ENCODE data around the gene MLST8.

The MLST8 gene

DNA sequence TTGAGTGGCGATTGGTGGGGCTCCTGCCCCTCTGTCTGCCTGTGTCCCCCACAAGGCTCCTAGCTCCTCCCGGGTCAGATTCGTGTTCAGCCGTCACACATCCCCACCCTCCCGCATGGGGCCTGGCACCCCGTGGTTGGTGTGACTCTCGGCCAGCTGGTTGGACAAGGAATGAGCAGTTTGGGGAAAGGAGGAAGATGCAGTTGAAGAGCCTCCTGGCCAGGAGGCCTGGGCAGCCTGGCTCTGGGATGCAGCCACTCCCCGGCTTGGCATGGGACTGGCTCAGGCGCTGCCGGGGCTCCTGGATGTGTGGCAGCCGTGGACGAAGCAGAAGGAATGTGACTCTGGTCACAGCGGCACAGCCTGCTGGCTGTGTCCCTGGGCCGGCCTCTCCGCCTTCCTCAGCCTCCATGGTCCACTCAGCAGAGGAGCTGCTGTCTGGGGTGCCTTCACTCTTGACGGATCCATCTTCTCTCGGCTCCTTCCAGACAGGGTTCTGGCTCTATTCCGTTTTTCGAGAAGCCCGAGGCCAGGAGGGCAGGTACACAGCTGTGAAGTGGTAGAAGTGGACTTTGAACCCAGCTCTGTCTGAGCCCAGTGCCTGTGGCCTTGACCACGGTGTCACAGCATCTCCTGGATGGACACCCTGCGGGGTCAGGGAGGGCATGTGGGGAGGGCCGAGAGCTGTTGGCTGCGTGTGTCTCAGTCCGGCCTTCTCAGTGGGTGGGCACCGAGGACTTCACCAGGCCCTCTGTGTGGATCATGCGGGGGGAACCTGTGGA is 47.6 kb upstream of the MLST8 start:
- Histone ChIP-seq H2BK5ac (ENCODE audit: low read depth, low read length, poor library complexity, severe bottlenecking) (no peak overlapping the region), H3K79me1 (replicated peaks; ENCODE audit: low read length, poor library complexity, severe bottlenecking) (no peaks in the 10 kb centered on the region), H3K18ac (ENCODE audit: low read depth in 1 of 2, low read length in 2 of 2) (no peak overlapping the region), H3K27ac (ENCODE audit: low read length, poor library complexity, severe bottlenecking) (peak overlapping the region; percentile 77), H3K27me3 (ENCODE audit: control insufficient read depth in 1 of 2, insufficient read depth in 1 of 2, low read length in 2 of 2) (no peaks in the 10 kb centered on the region), H4K91ac (ENCODE audit: low read length) (peak overlapping the region; percentile 45), H3K4me1 (ENCODE audit: control insufficient read depth, insufficient read depth, low read depth, low read length) (peaks cover 68% of the 10 kb centered on the region), H3K4me2 (ENCODE audit: low read length, poor library complexity, severe bottlenecking) (peak overlapping the region; percentile 89), H3K4me3 (ENCODE audit: insufficient read depth in 1 of 2, low read depth in 1 of 2, low read length in 2 of 2) (peak overlapping the region in 1 of 2 experiments; percentile 95), H3K36me3 (ENCODE audit: control insufficient read depth in 1 of 2, insufficient read depth in 2 of 2, low read depth in 1 of 2, low read length in 2 of 2) (peaks cover 15 to 43% of the 10 kb centered on the region in 2 experiments), H3K23ac (ENCODE audit: low read length in 2 of 2) (peak overlapping the region in 1 of 2 experiments; percentile 52), H4K8ac (ENCODE audit: low read length) (peak overlapping the region; percentile 39), H2AFZ (ENCODE audit: low read depth, low read length) (no peak overlapping the region), H3K14ac (ENCODE audit: low read length in 2 of 2) (no peak overlapping the region), H3K9me3 (ENCODE audit: control insufficient read depth, low read length) (no peaks in the 10 kb centered on the region), H2BK120ac (ENCODE audit: low read depth, low read length) (no peak overlapping the region), H3K4ac (ENCODE audit: low read depth in 1 of 2, low read length in 2 of 2) (no peak overlapping the region), H2BK15ac (ENCODE audit: low read depth, poor library complexity, severe bottlenecking) (no peak overlapping the region), H3K9ac (ENCODE audit: low read length) (peak overlapping the region; percentile 98), H2AK5ac (ENCODE audit: low read length, severe bottlenecking) (peak overlapping the region; percentile 36), H2BK12ac (ENCODE audit: low read length in 2 of 2) (peak overlapping the region; percentile 4 to 9)
- no peak for DNase-seq
- WGBS, result 95% methylated on average over 27 of the region's 27 CpGs

- Histone ChIP-seq H3K79me1 (replicated peaks; ENCODE audit: low read length, poor library complexity, severe bottlenecking) (no peaks in the 10 kb centered on the region), H3K27me3 (ENCODE audit: control insufficient read depth in 1 of 2, insufficient read depth in 1 of 2, low read length in 2 of 2) (no peaks in the 10 kb centered on the region), H3K9me3 (ENCODE audit: control insufficient read depth, low read length) (no peaks in the 10 kb centered on the region), H2AFZ (ENCODE audit: low read depth, low read length) (no peak overlapping the region), H3K4me1 (ENCODE audit: control insufficient read depth, insufficient read depth, low read depth, low read length) (peaks cover 69% of the 10 kb centered on the region), H3K18ac (ENCODE audit: low read depth in 1 of 2, low read length in 2 of 2) (no peak overlapping the region), H3K4me3 (ENCODE audit: insufficient read depth in 1 of 2, low read depth in 1 of 2, low read length in 2 of 2) (peak overlapping the region in 1 of 2 experiments; percentile 95), H3K4me2 (ENCODE audit: low read length, poor library complexity, severe bottlenecking) (no peak overlapping the region), H2BK120ac (ENCODE audit: low read depth, low read length) (no peak overlapping the region), H3K27ac (ENCODE audit: low read length, poor library complexity, severe bottlenecking) (no peak overlapping the region), H4K8ac (ENCODE audit: low read length) (no peak overlapping the region), H3K9ac (ENCODE audit: low read length) (peak overlapping the region; percentile 98), H2BK15ac (ENCODE audit: low read depth, poor library complexity, severe bottlenecking) (no peak overlapping the region), H2BK12ac (ENCODE audit: low read length in 2 of 2) (no peak overlapping the region), H4K91ac (ENCODE audit: low read length) (no peak overlapping the region), H3K23ac (ENCODE audit: low read length in 2 of 2) (no peak overlapping the region), H3K14ac (ENCODE audit: low read length in 2 of 2) (peak overlapping the region in 1 of 2 experiments; percentile 9), H3K4ac (ENCODE audit: low read depth in 1 of 2, low read length in 2 of 2) (no peak overlapping the region), H2BK5ac (ENCODE audit: low read depth, low read length, poor library complexity, severe bottlenecking) (no peak overlapping the region), H2AK5ac (ENCODE audit: low read length, severe bottlenecking) (no peak overlapping the region), H3K36me3 (ENCODE audit: control insufficient read depth in 1 of 2, insufficient read depth in 2 of 2, low read depth in 1 of 2, low read length in 2 of 2) (peaks cover 12 to 39% of the 10 kb centered on the region in 2 experiments)
- no peak for DNase-seq
- WGBS, result 94% methylated on average over 15 of the region's 15 CpGs
Observed at GRCh38 chr16:2158262-2158638, 47.0 kb upstream of the MLST8 start.

DNA sequence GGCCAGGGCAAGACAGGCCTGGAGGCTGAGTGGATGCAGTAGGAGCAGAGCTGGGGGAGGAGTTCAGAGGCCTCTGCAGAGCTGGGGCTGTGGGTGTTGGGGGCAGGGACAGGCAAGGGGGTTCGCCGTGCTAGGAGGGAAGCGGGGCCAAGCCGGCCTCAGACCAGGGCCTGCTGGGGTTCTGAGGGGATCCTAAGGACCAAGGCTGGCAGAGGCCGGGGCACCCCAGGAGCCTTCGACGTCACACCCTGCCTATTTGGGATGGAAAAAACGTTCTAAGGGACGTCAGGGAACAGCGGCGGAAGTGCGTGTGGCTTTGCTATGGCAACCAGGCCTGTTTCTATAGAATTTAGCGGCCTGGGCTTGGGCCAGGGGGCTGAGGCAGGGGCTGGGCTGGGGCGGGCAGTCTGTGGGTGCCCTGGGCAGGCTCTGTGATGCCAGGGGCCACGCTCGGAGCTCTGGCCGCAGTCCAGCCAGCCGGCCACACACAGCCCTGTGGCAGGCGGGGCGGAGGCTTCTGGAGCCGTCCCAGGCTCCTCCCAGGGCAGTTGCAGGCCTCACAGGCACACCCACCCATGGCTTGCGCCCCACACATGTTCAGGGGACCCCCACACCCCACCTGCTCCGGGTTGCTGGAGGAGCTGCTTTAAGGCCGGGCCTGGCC is 45.9 kb upstream of the MLST8 start:
- no peak overlapping the region for H2BK120ac ChIP-seq (ENCODE audit: low read depth, low read length)
- H3K9ac ChIP-seq (ENCODE audit: low read length), result peak overlapping the region; percentile 98
- H4K91ac ChIP-seq (ENCODE audit: low read length), result peak overlapping the region; percentile 3
- H3K79me1 ChIP-seq (replicated peaks; ENCODE audit: low read length, poor library complexity, severe bottlenecking), result no peaks in the 10 kb centered on the region
- no peak overlapping the region for H3K4ac ChIP-seq (ENCODE audit: low read depth in 1 of 2, low read length in 2 of 2)
- H2AK5ac ChIP-seq (ENCODE audit: low read length, severe bottlenecking), result peak overlapping the region; percentile 66
- no peak overlapping the region for H2AFZ ChIP-seq (ENCODE audit: low read depth, low read length)
- H3K23ac ChIP-seq (ENCODE audit: low read length in 2 of 2), result peak overlapping the region in 1 of 2 experiments; percentile 19
- peaks cover 76% of the 10 kb centered on the region for H3K4me1 ChIP-seq (ENCODE audit: control insufficient read depth, insufficient read depth, low read depth, low read length)
- peak overlapping the region; percentile 42 for H4K8ac ChIP-seq (ENCODE audit: low read length)
- no peak overlapping the region for H3K14ac ChIP-seq (ENCODE audit: low read length in 2 of 2)
- no peak overlapping the region for H3K18ac ChIP-seq (ENCODE audit: low read depth in 1 of 2, low read length in 2 of 2)
- no peaks in the 10 kb centered on the region for H3K27me3 ChIP-seq (ENCODE audit: control insufficient read depth in 1 of 2, insufficient read depth in 1 of 2, low read length in 2 of 2)
- peak overlapping the region in 1 of 2 experiments; percentile 1 for H2BK12ac ChIP-seq (ENCODE audit: low read length in 2 of 2)
- no peak for DNase-seq
- H3K4me2 ChIP-seq (ENCODE audit: low read length, poor library complexity, severe bottlenecking), result peak overlapping the region; percentile 12
- peak overlapping the region; percentile 22 for H3K27ac ChIP-seq (ENCODE audit: low read length, poor library complexity, severe bottlenecking)
- no peak overlapping the region for H2BK5ac ChIP-seq (ENCODE audit: low read depth, low read length, poor library complexity, severe bottlenecking)
- peaks cover 3 to 39% of the 10 kb centered on the region in 2 experiments for H3K36me3 ChIP-seq (ENCODE audit: control insufficient read depth in 1 of 2, insufficient read depth in 2 of 2, low read depth in 1 of 2, low read length in 2 of 2)
- H3K4me3 ChIP-seq (ENCODE audit: insufficient read depth in 1 of 2, low read depth in 1 of 2, low read length in 2 of 2), result peak overlapping the region in 1 of 2 experiments; percentile 47
- 89% methylated on average over 24 of the region's 24 CpGs for WGBS
- H2BK15ac ChIP-seq (ENCODE audit: low read depth, poor library complexity, severe bottlenecking), result peak overlapping the region; percentile 12
- H3K9me3 ChIP-seq (ENCODE audit: control insufficient read depth, low read length), result no peaks in the 10 kb centered on the region

GRCh38 chr16:2160915-2161551 is 44.2 kb upstream of the MLST8 start:
- Histone ChIP-seq H3K23ac (ENCODE audit: low read length in 2 of 2) (no peak overlapping the region), H3K4me3 (ENCODE audit: insufficient read depth in 1 of 2, low read depth in 1 of 2, low read length in 2 of 2) (peak overlapping the region in 1 of 2 experiments; percentile 18), H3K18ac (ENCODE audit: low read depth in 1 of 2, low read length in 2 of 2) (no peak overlapping the region), H3K9me3 (ENCODE audit: control insufficient read depth, low read length) (no peaks in the 10 kb centered on the region), H3K4me1 (ENCODE audit: control insufficient read depth, insufficient read depth, low read depth, low read length) (peaks cover 76% of the 10 kb centered on the region), H2BK12ac (ENCODE audit: low read length in 2 of 2) (no peak overlapping the region), H3K4ac (ENCODE audit: low read depth in 1 of 2, low read length in 2 of 2) (no peak overlapping the region), H4K8ac (ENCODE audit: low read length) (no peak overlapping the region), H3K14ac (ENCODE audit: low read length in 2 of 2) (no peak overlapping the region), H3K36me3 (ENCODE audit: control insufficient read depth in 1 of 2, insufficient read depth in 2 of 2, low read depth in 1 of 2, low read length in 2 of 2) (peaks cover 9 to 51% of the 10 kb centered on the region in 2 experiments), H2BK15ac (ENCODE audit: low read depth, poor library complexity, severe bottlenecking) (no peak overlapping the region), H2BK120ac (ENCODE audit: low read depth, low read length) (no peak overlapping the region), H2BK5ac (ENCODE audit: low read depth, low read length, poor library complexity, severe bottlenecking) (no peak overlapping the region), H2AFZ (ENCODE audit: low read depth, low read length) (no peak overlapping the region), H3K9ac (ENCODE audit: low read length) (peak overlapping the region; percentile 69), H3K4me2 (ENCODE audit: low read length, poor library complexity, severe bottlenecking) (peak overlapping the region; percentile 17), H3K27ac (ENCODE audit: low read length, poor library complexity, severe bottlenecking) (peak overlapping the region; percentile 84), H2AK5ac (ENCODE audit: low read length, severe bottlenecking) (peak overlapping the region; percentile 89), H4K91ac (ENCODE audit: low read length) (no peak overlapping the region), H3K79me1 (replicated peaks; ENCODE audit: low read length, poor library complexity, severe bottlenecking) (peaks cover 4% of the 10 kb centered on the region), H3K27me3 (ENCODE audit: control insufficient read depth in 1 of 2, insufficient read depth in 1 of 2, low read length in 2 of 2) (no peaks in the 10 kb centered on the region)
- 90% methylated on average over 19 of the region's 20 CpGs for WGBS
- no peak for DNase-seq

Measured in mesenchymal stem cell (in vitro differentiated cells and primary cell).